Neural cell (in vitro differentiated cells): ENCODE data around the gene OR6P1. TPM values are rescaled to one million over a fixed set of nuclear protein-coding genes. Genes with fewer than 3 reads are reported as not detected.

Experiments used
- H2AFZ ChIP-seq: fragments of 200-600, 300-800 bp; sonication (generic), shearing (Covaris generic); 2 replicates; pipeline ENCODE4 v1.6.0; 2014; ENCODE audit warnings: low read depth, mild to moderate bottlenecking, antibody characterized with exemption, low read length, moderate library complexity
- H3F3A ChIP-seq: fragments of 200-600 bp; shearing (Covaris generic); 2 replicates; pipeline ENCODE4 v1.6.1; 2016; ENCODE audit warnings: mild to moderate bottlenecking, moderate library complexity, mixed read lengths, antibody characterized with exemption, low read length; ENCODE audit not compliant: insufficient read depth, poor library complexity, severe bottlenecking
- H3K27ac ChIP-seq: fragments of 200-600, 300-800 bp; sonication (generic), shearing (Covaris generic); 2 replicates; pipeline ENCODE4 v1.5.1; 2014; ENCODE audit warnings: mild to moderate bottlenecking, low read length, moderate library complexity
- H3K27me3 ChIP-seq: fragments of 300-800, 200-600 bp; sonication (generic), shearing (Covaris generic); 2 replicates; pipeline ENCODE4 v1.6.0; 2014; ENCODE audit warnings: mild to moderate bottlenecking, low read depth, low read length, moderate library complexity; ENCODE audit not compliant: insufficient read depth
- H3K36me3 ChIP-seq: fragments of 300-800, 200-600 bp; sonication (generic), shearing (Covaris generic); 2 replicates; pipeline ENCODE4 v1.5.1; 2014; ENCODE audit warnings: mild to moderate bottlenecking, antibody characterized with exemption, low read length, moderate library complexity; ENCODE audit not compliant: insufficient read depth
- H3K4me2 ChIP-seq: fragments of 300-800, 200-600 bp; sonication (generic), shearing (Covaris generic); 2 replicates; pipeline ENCODE4 v1.6.0; 2014; ENCODE audit warnings: mild to moderate bottlenecking, low read length
- H3K4me3 ChIP-seq: fragments of 300-800, 200-600 bp; sonication (generic), shearing (Covaris generic); 2 replicates; pipeline ENCODE4 v1.5.1; 2014; ENCODE audit warnings: mild to moderate bottlenecking, low read length, moderate library complexity
- H3K79me2 ChIP-seq: fragments of 200-600 bp; shearing (Covaris generic); replicated peaks from 2 replicates; pipeline ENCODE4 v1.6.0; 2014; ENCODE audit warnings: mild to moderate bottlenecking, low read length, moderate library complexity; ENCODE audit not compliant: insufficient read depth
- H3K9ac ChIP-seq: fragments of 300-800, 200-600 bp; sonication (generic), shearing (Covaris generic); 2 replicates; pipeline ENCODE4 v1.6.1; 2016; ENCODE audit warnings: mild to moderate bottlenecking, low read length, mixed read lengths
- H3K9me2 ChIP-seq: fragments of 200-600 bp; shearing (Covaris generic); 2 replicates; pipeline ENCODE4 v1.6.1; 2016; ENCODE audit warnings: mild to moderate bottlenecking, low read length, mixed read lengths; ENCODE audit not compliant: insufficient read depth
- H3K9me3 ChIP-seq: fragments of 200-600, 300-800 bp; sonication (generic), shearing (Covaris generic); 2 replicates; pipeline ENCODE4 v1.6.1; 2016; ENCODE audit warnings: mild to moderate bottlenecking, mixed run types, low read length, moderate library complexity, mixed read lengths
- H4K20me1 ChIP-seq: fragments of 200-600 bp; shearing (Covaris generic); 2 replicates; pipeline ENCODE4 v1.6.1; 2016; ENCODE audit warnings: mild to moderate bottlenecking, mixed run types; ENCODE audit not compliant: insufficient read depth
- CTCF ChIP-seq: fragments of 450-650 bp; IDR thresholded peaks from 2 replicates; pipeline ENCODE4 v1.5.1; 2014; ENCODE audit warnings: antibody characterized with exemption, mild to moderate bottlenecking, moderate library complexity; ENCODE audit not compliant: poor library complexity, severe bottlenecking
- EP300 ChIP-seq: fragments of 450-650 bp; conservative IDR thresholded peaks from 2 replicates; pipeline ENCODE4 v1.6.1; 2014; ENCODE audit warnings: antibody characterized with exemption, mild to moderate bottlenecking, moderate library complexity; ENCODE audit not compliant: poor library complexity, severe bottlenecking
- EZH2 ChIP-seq: fragments of 200-600, 300-800 bp; shearing (Covaris generic), sonication (generic); IDR thresholded peaks from 2 replicates; pipeline ENCODE4 v1.6.1; 2014; ENCODE audit warnings: antibody characterized with exemption, low read length, borderline replicate concordance, mild to moderate bottlenecking; ENCODE audit not compliant: insufficient read depth, poor library complexity, severe bottlenecking
- MXI1 ChIP-seq: fragments of 450-650 bp; conservative IDR thresholded peaks from 2 replicates; pipeline ENCODE4 v1.6.1; 2014; ENCODE audit warnings: antibody characterized with exemption, mild to moderate bottlenecking; ENCODE audit not compliant: poor library complexity, severe bottlenecking
- POLR2AphosphoS5 ChIP-seq: IDR thresholded peaks from 2 replicates; pipeline ENCODE4 v1.6.1; 2012
- RAD21 ChIP-seq: fragments of 450-650 bp; conservative IDR thresholded peaks from 2 replicates; pipeline ENCODE4 v1.6.1; 2014; ENCODE audit warnings: antibody characterized with exemption, mild to moderate bottlenecking, moderate library complexity
- REST ChIP-seq: IDR thresholded peaks from 2 replicates; pipeline ENCODE4 v1.6.1; 2012; ENCODE audit warnings: borderline replicate concordance
- SMC3 ChIP-seq: fragments of 450-650 bp; conservative IDR thresholded peaks from 2 replicates; pipeline ENCODE4 v1.6.1; 2014; ENCODE audit warnings: antibody characterized with exemption, mild to moderate bottlenecking, moderate library complexity; ENCODE audit not compliant: poor library complexity
- TAF1 ChIP-seq: IDR thresholded peaks from 2 replicates; pipeline ENCODE4 v1.6.1; 2012; ENCODE audit warnings: low read depth
- polyA plus RNA-seq: library from polyadenylated mRNA; depleted of rRNA; stranded (reverse); fragments of >200 nt; gene quantifications from 2 replicates; pipeline ENCODE4 v1.2.3, GENCODE V29; 2014

Gene OR6P1
- polyA plus RNA-seq, 1 donor from 2014 or later: not detected

- Histone ChIP-seq H2AFZ (no peak overlapping the region), H3F3A (no peaks in the 10 kb centered on the region), H3K4me3 (no peak overlapping the region), H3K9me3 (no peaks in the 10 kb centered on the region), H3K36me3 (no peaks in the 10 kb centered on the region), H3K4me2 (no peak overlapping the region), H3K9me2 (no peaks in the 10 kb centered on the region), H3K9ac (no peak overlapping the region), H3K27me3 (no peaks in the 10 kb centered on the region), H3K79me2 (no peaks in the 10 kb centered on the region), H4K20me1 (no peaks in the 10 kb centered on the region), H3K27ac (no peak overlapping the region)
- TF ChIP-seq EZH2: no peak
- no peak for TF ChIP-seq REST
- no peak for TF ChIP-seq SMC3
- no peak for TF ChIP-seq TAF1
- TF ChIP-seq EP300: no peak
- TF ChIP-seq POLR2AphosphoS5: no peak
- TF ChIP-seq MXI1: no peak
- TF ChIP-seq RAD21: no peak
- TF ChIP-seq CTCF: no peak
Measured at GRCh38 chr1:158537609-158538008, 32.8 kb downstream of the OR6P1 start.

GRCh38 chr1:158534496-158534895 lies 35.9 kb downstream of the OR6P1 start:
- Histone ChIP-seq H3K9me2 (no peaks in the 10 kb centered on the region), H2AFZ (no peak overlapping the region), H3K9ac (no peak overlapping the region), H3K79me2 (no peaks in the 10 kb centered on the region), H3K4me2 (no peak overlapping the region), H3K27me3 (no peaks in the 10 kb centered on the region), H3K36me3 (no peaks in the 10 kb centered on the region), H3F3A (no peaks in the 10 kb centered on the region), H3K4me3 (no peak overlapping the region), H4K20me1 (no peaks in the 10 kb centered on the region), H3K27ac (no peak overlapping the region), H3K9me3 (no peaks in the 10 kb centered on the region)
- TF ChIP-seq TAF1 (no peak), POLR2AphosphoS5 (no peak), SMC3 (no peak), MXI1 (no peak), EP300 (no peak), EZH2 (no peak), REST (no peak), RAD21 (no peak), CTCF (no peak)
